CD1c-positive myeloid dendritic cell (primary cell): Measurements from ENCODE around the gene CPEB1.
"Not testable (repeated sequence)": the region's sequence is repeated elsewhere in the genome, so short reads cannot be mapped to it uniquely, and the experiment has no call there.

ENCODE experiments used
- DNase-seq: peaks from one replicate; pipeline ENCODE4 v3.0.0-alpha.2; 2016; ENCODE audit errors: extremely low spot score

Gene CPEB1

DNA sequence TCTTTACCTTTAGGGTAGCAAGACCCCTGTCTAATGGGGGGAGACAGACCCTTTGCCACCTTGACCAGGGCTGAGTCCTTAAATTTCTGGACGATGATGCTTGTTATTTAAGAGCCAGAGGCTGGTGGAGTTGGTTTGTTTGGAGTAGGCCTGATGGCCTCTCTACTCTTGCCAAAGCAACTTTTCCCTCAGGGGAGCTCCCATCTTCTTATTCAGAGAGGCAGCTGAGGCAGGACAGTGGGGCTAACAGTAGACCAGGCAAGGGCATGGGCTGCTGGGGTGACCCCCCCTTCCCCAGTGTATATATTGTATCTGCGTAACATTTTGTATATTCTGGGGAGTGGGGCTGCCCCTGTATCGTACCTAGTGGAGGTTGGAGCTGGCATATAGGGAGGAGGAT, 117.2 kb downstream of the CPEB1 start:
- DNase-seq, result no peak

GRCh38 chr15:82513587-82513986, 133.6 kb downstream of the CPEB1 start:
- not testable (repeated sequence) for DNase-seq

DNA sequence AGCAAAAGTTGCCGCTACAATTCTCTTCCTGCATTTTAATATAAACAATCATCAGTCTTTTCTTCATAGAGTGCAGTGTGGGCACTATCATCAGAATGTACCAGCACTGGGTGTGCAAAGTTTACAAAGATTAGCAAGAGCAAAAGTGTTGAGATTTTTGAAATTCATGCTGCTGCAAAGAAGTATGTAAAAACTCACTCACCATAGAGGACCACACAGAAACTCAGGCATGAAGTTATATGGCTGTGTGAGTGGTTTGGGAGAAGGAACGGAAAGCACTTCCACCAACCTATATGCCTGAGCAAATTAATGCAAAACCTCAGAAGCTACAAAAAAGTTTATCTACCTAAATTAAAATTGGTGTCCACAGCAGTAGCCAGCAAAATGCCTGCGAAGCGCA, 139.5 kb downstream of the CPEB1 start:
- DNase-seq, result not testable (repeated sequence)

DNA sequence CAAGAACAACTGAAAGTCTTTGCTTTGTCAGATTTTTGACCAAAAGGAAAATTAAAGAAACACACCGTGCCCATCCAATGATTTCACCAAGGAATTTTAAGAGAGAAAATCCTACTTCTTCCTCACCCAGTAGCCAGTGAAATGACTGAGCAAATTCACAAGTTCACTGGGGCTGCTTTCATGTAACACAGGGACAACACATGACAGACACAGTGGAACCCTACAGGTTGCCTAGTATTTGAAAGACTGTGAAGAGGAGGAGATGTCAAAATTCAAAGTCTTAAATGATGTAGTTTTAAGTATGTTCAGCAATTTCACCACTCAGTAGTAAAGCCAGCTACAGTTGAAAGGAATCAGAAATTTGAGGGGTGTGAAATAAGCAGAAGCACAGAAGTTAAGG, 140.1 kb downstream of the CPEB1 start:
- not testable (repeated sequence) for DNase-seq

DNA sequence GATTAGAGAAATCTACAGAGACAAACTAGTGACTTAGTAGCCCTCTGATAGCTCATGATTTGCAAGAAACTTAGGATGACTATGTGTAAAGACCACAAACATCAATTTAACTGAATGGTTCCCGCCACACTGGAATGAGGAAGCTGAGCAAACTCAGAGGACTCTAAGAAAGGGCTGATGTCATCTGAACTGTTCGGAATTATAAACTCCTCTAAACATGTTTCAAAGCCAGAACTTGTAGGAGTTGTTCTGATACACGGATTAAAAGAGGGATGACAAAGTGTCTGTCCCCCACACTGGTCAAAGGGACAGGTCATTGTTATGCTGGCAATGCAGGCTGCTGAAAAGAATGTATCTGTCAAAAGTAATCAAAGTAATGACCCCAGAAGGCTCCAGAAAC, 141.3 kb downstream of the CPEB1 start:
- not testable (repeated sequence) for DNase-seq

DNA sequence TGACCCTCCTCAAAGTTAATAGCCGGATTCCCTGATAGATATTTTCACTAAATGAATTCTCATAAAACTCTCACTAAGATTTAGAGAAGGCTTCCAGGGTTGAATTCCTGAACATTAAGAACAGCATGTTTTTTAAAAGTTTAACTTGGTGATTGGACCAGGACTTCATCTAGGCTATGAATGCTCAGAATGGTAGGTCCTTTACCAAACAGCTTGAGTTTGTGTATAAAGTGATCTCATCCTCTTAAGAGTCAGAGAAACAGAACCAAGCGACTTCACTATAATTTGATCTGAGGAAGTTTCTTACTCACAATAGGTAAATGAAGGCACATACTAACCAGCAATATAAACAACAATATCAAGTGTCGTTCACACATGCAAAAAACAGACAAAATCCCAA, 143.1 kb downstream of the CPEB1 start:
- not testable (repeated sequence) for DNase-seq

DNA sequence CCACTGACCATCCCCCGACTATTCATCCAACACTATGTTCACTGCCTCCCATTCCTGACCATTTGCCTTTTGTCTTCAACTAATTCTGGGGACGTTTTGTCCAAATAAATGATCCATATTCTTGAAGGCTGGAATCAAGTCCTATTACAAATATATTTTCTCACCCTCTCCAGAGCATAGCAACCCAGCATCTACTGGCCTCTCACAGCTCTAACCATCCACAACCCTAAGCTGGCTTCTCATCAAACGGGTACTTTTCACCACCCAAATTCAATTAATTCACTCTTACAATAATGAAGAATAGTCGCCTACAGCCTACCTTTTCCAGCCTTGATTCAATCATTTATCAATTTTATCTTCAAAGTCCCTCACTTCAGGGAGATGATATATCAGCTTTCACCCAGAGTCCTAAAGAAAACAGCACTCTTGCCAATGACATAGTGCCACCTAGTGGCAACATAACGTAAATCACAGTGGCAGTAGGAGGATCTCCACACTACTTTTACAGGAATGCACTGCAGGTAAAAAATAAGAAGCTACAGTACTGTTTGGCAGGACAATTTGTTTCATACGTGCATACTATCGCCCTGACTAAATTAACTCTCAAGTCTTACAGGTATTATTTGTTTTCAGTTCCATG, 144.3 kb downstream of the CPEB1 start:
- DNase-seq, result not testable (repeated sequence)

- not testable (repeated sequence) for DNase-seq
Measured at GRCh38 chr15:82500772-82501171, 146.4 kb downstream of the CPEB1 start.

DNA sequence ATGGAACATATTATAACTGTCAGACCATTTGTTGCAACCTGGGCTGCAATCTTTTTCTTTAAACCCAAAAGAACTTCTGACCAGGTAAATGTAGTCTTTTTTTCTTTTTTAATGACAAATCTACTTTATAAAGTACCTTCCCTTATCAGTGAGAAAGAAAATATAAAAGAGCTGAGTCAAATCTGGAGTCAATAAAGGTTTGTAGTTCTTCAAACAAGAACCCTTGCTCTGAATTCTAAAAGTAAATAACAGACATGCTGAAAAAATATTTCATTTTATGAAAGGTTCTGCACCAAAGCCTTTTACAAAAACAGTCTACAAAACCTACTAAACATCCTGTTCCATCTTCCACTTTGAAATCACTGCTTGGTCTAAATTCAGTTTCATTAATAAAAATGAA, 149.2 kb downstream of the CPEB1 start:
- not testable (repeated sequence) for DNase-seq
